A549 treated with AZD9567 at 1 μM for 4 hours (cell line): ENCODE measurements around the gene PPIF. TPM values are rescaled to one million over a fixed set of nuclear protein-coding genes. Genes with fewer than 3 reads are reported as not detected.

ENCODE experiments used
- total RNA-seq: library from RNA; stranded (reverse); fragments of 200-300 nt; extraction: Qiagen RNA extraction; gene quantifications from 5 replicates; pipeline ENCODE4 v1.2.3, GENCODE V29; 2022; ENCODE audit not compliant: insufficient read depth

The PPIF gene
- total RNA-seq = 130 to 182 TPM (median 141 TPM) in 5 replicates

DNA sequence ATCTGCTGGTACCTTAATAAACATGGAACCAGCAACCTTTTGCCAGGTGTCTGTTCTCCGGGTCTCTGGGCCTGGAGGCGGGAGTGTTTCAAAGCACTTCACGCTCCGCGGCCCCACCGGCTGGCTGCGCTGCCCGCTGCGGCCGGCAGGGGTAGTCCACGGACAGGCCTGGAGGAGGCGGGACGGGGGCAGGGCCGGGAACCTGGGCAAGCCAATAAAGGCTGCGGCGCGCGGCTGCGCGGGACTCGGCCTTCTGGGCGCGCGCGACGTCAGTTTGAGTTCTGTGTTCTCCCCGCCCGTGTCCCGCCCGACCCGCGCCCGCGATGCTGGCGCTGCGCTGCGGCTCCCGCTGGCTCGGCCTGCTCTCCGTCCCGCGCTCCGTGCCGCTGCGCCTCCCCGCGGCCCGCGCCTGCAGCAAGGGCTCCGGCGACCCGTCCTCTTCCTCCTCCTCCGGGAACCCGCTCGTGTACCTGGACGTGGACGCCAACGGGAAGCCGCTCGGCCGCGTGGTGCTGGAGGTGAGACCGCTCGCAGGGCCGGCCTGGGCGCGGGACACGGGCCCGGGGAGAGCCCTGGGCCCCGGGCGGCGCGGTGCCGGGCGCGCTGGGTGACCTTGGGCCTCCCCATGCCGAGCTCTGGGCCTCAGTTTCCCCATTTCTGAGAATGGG, at the start of gene PPIF:
Gene PPIF, plus strand, starts transcription at position 244 of the 668 bp plus-strand sequence. Its CDS starts 80 bp downstream, at position 324.

Other genes starting within 250 kb of the PPIF start
- gene ZCCHC24, start 98.2 kb downstream of the PPIF start, total RNA-seq = 3.7 to 5.8 TPM (median 4.5 TPM) in 5 replicates
- gene EIF5AL1, start 165.1 kb downstream of the PPIF start, total RNA-seq = 2.2 to 48.0 TPM (median 2.7 TPM) in 5 replicates
- not detected in 5 replicates for gene SFTPA2, start 212.9 kb downstream of the PPIF start, total RNA-seq